ENCODE measurements around the gene MLX.

MLX gene

GRCh38 chr17:42591411-42591810, 24.5 kb downstream of the MLX start:
- TF ChIP-seq MYC (IDR thresholded peaks at IDR 0.05; ENCODE audit: low read depth, low read length) (no peak), POLR2A (IDR thresholded peaks at IDR 0.05; ENCODE audit: extremely low read depth, insufficient read length) (no peak), CTCF (IDR thresholded peaks at IDR 0.05; ENCODE audit: low read depth, low read length) (no peak), MAX (IDR thresholded peaks at IDR 0.05; ENCODE audit: low read depth, low read length) (no peak)
- no peak for DNase-seq (ENCODE audit: low read depth)
- H3K4me3 ChIP-seq (ENCODE audit: low read depth, low read length): no peak overlapping the region

- TF ChIP-seq CTCF (IDR thresholded peaks at IDR 0.05; ENCODE audit: low read depth, low read length) (no peak), POLR2A (IDR thresholded peaks at IDR 0.05; ENCODE audit: extremely low read depth, insufficient read length) (no peak), MAX (IDR thresholded peaks at IDR 0.05; ENCODE audit: low read depth, low read length) (no peak), MYC (IDR thresholded peaks at IDR 0.05; ENCODE audit: low read depth, low read length) (no peak)
- no peak overlapping the region for H3K4me3 ChIP-seq (ENCODE audit: low read depth, low read length)
- no peak for DNase-seq (ENCODE audit: low read depth)
Measured at GRCh38 chr17:42596386-42596785, 29.5 kb downstream of the MLX start.

GRCh38 chr17:42598905-42599304, 32.0 kb downstream of the MLX start:
- TF ChIP-seq MYC (IDR thresholded peaks at IDR 0.05; ENCODE audit: low read depth, low read length): no peak
- no peak for TF ChIP-seq MAX (IDR thresholded peaks at IDR 0.05; ENCODE audit: low read depth, low read length)
- no peak for TF ChIP-seq CTCF (IDR thresholded peaks at IDR 0.05; ENCODE audit: low read depth, low read length)
- no peak for TF ChIP-seq POLR2A (IDR thresholded peaks at IDR 0.05; ENCODE audit: extremely low read depth, insufficient read length)
- peak; percentile 30 for DNase-seq (ENCODE audit: low read depth)
- H3K4me3 ChIP-seq (ENCODE audit: low read depth, low read length): no peak overlapping the region

DNA sequence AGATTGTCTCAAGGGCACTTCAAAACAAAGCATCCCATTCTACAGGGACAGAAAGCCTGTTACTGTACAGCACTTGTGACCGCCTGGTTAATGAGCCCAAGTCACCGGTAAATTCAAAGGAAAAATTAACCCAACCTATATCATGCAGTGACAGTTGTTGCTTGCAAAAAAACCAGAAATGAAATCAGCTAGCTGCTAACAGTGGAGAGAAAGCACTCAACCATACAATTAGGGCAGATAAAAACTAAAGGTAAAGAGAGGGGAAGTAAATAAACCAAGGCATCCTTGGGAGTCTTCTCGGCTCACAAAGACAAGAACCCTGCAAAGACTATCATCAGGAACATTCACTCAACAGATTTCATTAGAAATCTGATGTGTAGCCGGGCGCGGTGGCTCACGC, 36.4 kb downstream of the MLX start:
- no peak for DNase-seq (ENCODE audit: low read depth)
- TF ChIP-seq MYC (IDR thresholded peaks at IDR 0.05; ENCODE audit: low read depth, low read length) (no peak), CTCF (IDR thresholded peaks at IDR 0.05; ENCODE audit: low read depth, low read length) (no peak), MAX (IDR thresholded peaks at IDR 0.05; ENCODE audit: low read depth, low read length) (no peak), POLR2A (IDR thresholded peaks at IDR 0.05; ENCODE audit: extremely low read depth, insufficient read length) (no peak)
- H3K4me3 ChIP-seq (ENCODE audit: low read depth, low read length): no peak overlapping the region

- no peak for DNase-seq (ENCODE audit: low read depth)
- H3K4me3 ChIP-seq (ENCODE audit: low read depth, low read length): peak overlapping the region; percentile 97
- no peak for TF ChIP-seq CTCF (IDR thresholded peaks at IDR 0.05; ENCODE audit: low read depth, low read length)
- TF ChIP-seq MYC (IDR thresholded peaks at IDR 0.05; ENCODE audit: low read depth, low read length): no peak
- no peak for TF ChIP-seq POLR2A (IDR thresholded peaks at IDR 0.05; ENCODE audit: extremely low read depth, insufficient read length)
- no peak for TF ChIP-seq MAX (IDR thresholded peaks at IDR 0.05; ENCODE audit: low read depth, low read length)
Measured at GRCh38 chr17:42607769-42608168, 40.9 kb downstream of the MLX start.

Measured in NB4 (cell line).